ENCODE results near the gene BGLAP. TPM values are rescaled to one million over a fixed set of nuclear protein-coding genes. Genes with fewer than 3 reads are reported as not detected.

Gene BGLAP
- total and polyA plus RNA-seq, 2 experiments from 2014 or later = 0.17 to 0.64 TPM

GRCh38 chr1:156217871-156218270 lies 24.1 kb upstream of the BGLAP start:
- Histone ChIP-seq H3K4me3 (no peak overlapping the region), H3K9me3 (ENCODE audit: low read depth) (no peaks in the 10 kb centered on the region), H4K20me1 (ENCODE audit: insufficient read depth, poor library complexity, severe bottlenecking) (no peaks in the 10 kb centered on the region), H3K4me1 (ENCODE audit: insufficient read depth) (peaks cover 8% of the 10 kb centered on the region), H3K4me2 (no peak overlapping the region), H2AFZ (no peak overlapping the region), H3K27me3 (no peaks in the 10 kb centered on the region), H3K79me2 (peaks cover 63% of the 10 kb centered on the region), H3K27ac (no peak overlapping the region), H3K36me3 (replicated peaks; ENCODE audit: insufficient read depth, low read depth) (no peaks in the 10 kb centered on the region), H3K9me2 (replicated peaks; ENCODE audit: insufficient read depth) (no peaks in the 10 kb centered on the region)
- no peak for DNase-seq (ENCODE audit: low spot score)
- WGBS (ENCODE audit: low lambda C conversion rate, missing lambda C conversion rate) = 98% methylated on average over 2 of the region's 2 CpGs
- TF ChIP-seq CTCF (IDR thresholded peaks at IDR 0.05; ENCODE audit: poor library complexity) (no peak), EZH2 (IDR thresholded peaks at IDR 0.05; ENCODE audit: borderline replicate concordance) (no peak), EZH2phosphoT487 (IDR thresholded peaks at IDR 0.05; ENCODE audit: low read depth, severe bottlenecking, unreplicated experiment) (no peak)

- 93% methylated on average over 9 of the region's 9 CpGs for WGBS (ENCODE audit: low lambda C conversion rate, missing lambda C conversion rate)
- Histone ChIP-seq H3K4me1 (ENCODE audit: insufficient read depth) (no peaks in the 10 kb centered on the region), H3K27me3 (no peaks in the 10 kb centered on the region), H3K36me3 (replicated peaks; ENCODE audit: insufficient read depth, low read depth) (no peaks in the 10 kb centered on the region), H3K79me2 (peaks cover 45% of the 10 kb centered on the region), H3K4me3 (no peak overlapping the region), H4K20me1 (ENCODE audit: insufficient read depth, poor library complexity, severe bottlenecking) (no peaks in the 10 kb centered on the region), H3K4me2 (no peak overlapping the region), H3K9me3 (ENCODE audit: low read depth) (no peaks in the 10 kb centered on the region), H3K9me2 (replicated peaks; ENCODE audit: insufficient read depth) (no peaks in the 10 kb centered on the region), H2AFZ (no peak overlapping the region), H3K27ac (no peak overlapping the region)
- DNase-seq (ENCODE audit: low spot score) = no peak
- TF ChIP-seq EZH2 (IDR thresholded peaks at IDR 0.05; ENCODE audit: borderline replicate concordance) (no peak), CTCF (IDR thresholded peaks at IDR 0.05; ENCODE audit: poor library complexity) (no peak), EZH2phosphoT487 (IDR thresholded peaks at IDR 0.05; ENCODE audit: low read depth, severe bottlenecking, unreplicated experiment) (no peak)
Measured at GRCh38 chr1:156220226-156220625, 21.8 kb upstream of the BGLAP start.

- Histone ChIP-seq H4K20me1 (ENCODE audit: insufficient read depth, poor library complexity, severe bottlenecking) (no peaks in the 10 kb centered on the region), H3K9me2 (replicated peaks; ENCODE audit: insufficient read depth) (no peaks in the 10 kb centered on the region), H3K27me3 (no peaks in the 10 kb centered on the region), H3K27ac (no peak overlapping the region), H3K79me2 (peaks cover 35% of the 10 kb centered on the region), H3K36me3 (replicated peaks; ENCODE audit: insufficient read depth, low read depth) (no peaks in the 10 kb centered on the region), H3K9me3 (ENCODE audit: low read depth) (no peaks in the 10 kb centered on the region), H3K4me3 (no peak overlapping the region), H3K4me1 (ENCODE audit: insufficient read depth) (no peaks in the 10 kb centered on the region), H3K4me2 (no peak overlapping the region), H2AFZ (no peak overlapping the region)
- DNase-seq (ENCODE audit: low spot score) = no peak
- no peak for TF ChIP-seq EZH2phosphoT487 (IDR thresholded peaks at IDR 0.05; ENCODE audit: low read depth, severe bottlenecking, unreplicated experiment)
- TF ChIP-seq CTCF (IDR thresholded peaks at IDR 0.05; ENCODE audit: poor library complexity) = no peak
- TF ChIP-seq EZH2 (IDR thresholded peaks at IDR 0.05; ENCODE audit: borderline replicate concordance) = no peak
- 96% methylated on average over 13 of the region's 13 CpGs for WGBS (ENCODE audit: low lambda C conversion rate, missing lambda C conversion rate)
Measured at GRCh38 chr1:156221986-156222692, 19.8 kb upstream of the BGLAP start.

Data from hepatocyte (in vitro differentiated cells).